Activated B cell treated with CpG ODN at 0.5 μM for 24 hours (primary cell): ENCODE data around the gene TBXAS1. TPM values are rescaled to one million over a fixed set of nuclear protein-coding genes. Genes with fewer than 3 reads are reported as not detected.

Source experiments
- ATAC-seq: fragments of 200-7000 bp; cut with Tn5 transposase; one replicate; pipeline ENCODE4 v1.10.0; 2021; ENCODE audit warnings: low read depth, mild to moderate bottlenecking, moderate library complexity
- CTCF ChIA-PET: fragments of 350-600 bp; sonication (Branson Sonifier 250); formaldehyde crosslinking; loops from one replicate; lab custom pipeline; 2021; ENCODE audit warnings: antibody characterized with exemption; lab: Charles Lee
- POLR2A ChIA-PET: fragments of 350-600 bp; sonication (Branson Sonifier 250); formaldehyde crosslinking; loops from one replicate; lab custom pipeline; 2021; ENCODE audit warnings: antibody characterized with exemption; lab: Charles Lee
- DNase-seq: peaks from one replicate; pipeline ENCODE4 v3.0.0; 2022
- H3K27ac Mint-ChIP-seq: one replicate; pipeline ENCODE4 v1.8.0; 2020; ENCODE audit warnings: mixed read lengths
- H3K27me3 Mint-ChIP-seq: one replicate; pipeline ENCODE4 v1.8.0; 2021; ENCODE audit warnings: mixed read lengths
- H3K36me3 Mint-ChIP-seq: one replicate; pipeline ENCODE4 v1.8.0; 2021; ENCODE audit warnings: low read depth, mixed read lengths
- H3K4me1 Mint-ChIP-seq: one replicate; pipeline ENCODE4 v1.8.0; 2021; ENCODE audit warnings: mixed read lengths
- H3K4me3 Mint-ChIP-seq: one replicate; pipeline ENCODE4 v1.8.0; 2020; ENCODE audit warnings: mild to moderate bottlenecking, mixed read lengths
- H3K9me3 Mint-ChIP-seq: one replicate; pipeline ENCODE4 v1.8.0; 2020; ENCODE audit warnings: mixed read lengths
- intact Hi-C: fragments of 100-400 bp; cut with micrococcal nuclease; formaldehyde crosslinking; loops from one replicate; pipeline ENCODE4 v1.15.1; 2024
- total RNA-seq: library from RNA; stranded (reverse); gene quantifications from 2 replicates; pipeline ENCODE4 v1.2.3, GENCODE V29; 2022
- TF ChIP-seq, protein P1 (sequence below): fragments of 200-600 bp; IDR thresholded peaks from one replicate; pipeline ENCODE4 v1.8.0; 2022; ENCODE audit warnings: antibody characterized with exemption, mild to moderate bottlenecking

TBXAS1 gene
- total RNA-seq, 1 donor from 2014 or later = 3.8 TPM

DNA sequence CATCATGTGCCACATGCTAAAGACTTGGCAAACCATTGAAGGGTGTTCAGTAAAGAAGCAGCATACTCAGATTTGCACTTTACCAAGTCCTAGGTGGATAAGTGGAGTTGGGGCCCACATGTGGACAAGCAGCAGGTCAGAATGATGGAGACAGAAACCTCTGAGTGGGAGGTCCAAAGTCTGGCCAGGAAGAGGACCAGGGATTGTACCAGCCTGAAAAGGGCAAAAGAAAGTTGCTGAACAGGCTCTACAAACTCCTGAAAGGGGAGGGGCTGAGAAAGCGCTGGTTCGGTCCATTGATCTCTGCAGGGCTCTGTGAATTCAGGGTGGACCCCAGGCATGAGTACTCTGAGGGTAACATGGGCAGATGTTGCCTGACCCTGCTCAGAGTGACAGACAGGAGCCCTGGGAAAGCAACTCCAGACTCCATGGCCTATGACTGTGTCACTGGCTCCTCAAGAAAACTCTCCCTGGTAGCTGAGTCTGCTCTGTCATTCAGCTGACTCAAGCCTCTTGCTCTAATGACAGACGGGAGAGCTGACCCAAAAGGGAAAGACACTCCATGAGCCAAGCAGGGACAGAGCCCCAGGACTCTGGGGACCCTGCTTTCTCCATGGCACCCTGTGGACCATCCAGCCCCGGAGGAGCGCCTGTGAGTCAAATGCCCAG, 68.5 kb downstream of the TBXAS1 start:
- Mint-ChIP-seq H3K4me1 (peaks cover 53% of the 10 kb centered on the region), H3K9me3 (peaks cover 5% of the 10 kb centered on the region), H3K27ac (no peak overlapping the region), H3K36me3 (peaks cover 3% of the 10 kb centered on the region), H3K27me3 (no peaks in the 10 kb centered on the region), H3K4me3 (no peak overlapping the region)
- TF ChIP-seq, protein P1, sequence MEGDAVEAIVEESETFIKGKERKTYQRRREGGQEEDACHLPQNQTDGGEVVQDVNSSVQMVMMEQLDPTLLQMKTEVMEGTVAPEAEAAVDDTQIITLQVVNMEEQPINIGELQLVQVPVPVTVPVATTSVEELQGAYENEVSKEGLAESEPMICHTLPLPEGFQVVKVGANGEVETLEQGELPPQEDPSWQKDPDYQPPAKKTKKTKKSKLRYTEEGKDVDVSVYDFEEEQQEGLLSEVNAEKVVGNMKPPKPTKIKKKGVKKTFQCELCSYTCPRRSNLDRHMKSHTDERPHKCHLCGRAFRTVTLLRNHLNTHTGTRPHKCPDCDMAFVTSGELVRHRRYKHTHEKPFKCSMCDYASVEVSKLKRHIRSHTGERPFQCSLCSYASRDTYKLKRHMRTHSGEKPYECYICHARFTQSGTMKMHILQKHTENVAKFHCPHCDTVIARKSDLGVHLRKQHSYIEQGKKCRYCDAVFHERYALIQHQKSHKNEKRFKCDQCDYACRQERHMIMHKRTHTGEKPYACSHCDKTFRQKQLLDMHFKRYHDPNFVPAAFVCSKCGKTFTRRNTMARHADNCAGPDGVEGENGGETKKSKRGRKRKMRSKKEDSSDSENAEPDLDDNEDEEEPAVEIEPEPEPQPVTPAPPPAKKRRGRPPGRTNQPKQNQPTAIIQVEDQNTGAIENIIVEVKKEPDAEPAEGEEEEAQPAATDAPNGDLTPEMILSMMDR = no peak
- no peak for ATAC-seq
- CTCF ChIA-PET = no interaction called here
- intact Hi-C loops = no loop called here
- POLR2A ChIA-PET = interaction anchor here (0.6 kb wide), 1 partner anchor 208 kb away, joined by 9 read pairs; no protein-coding TSS in a partner anchor
- no peak for DNase-seq

DNA sequence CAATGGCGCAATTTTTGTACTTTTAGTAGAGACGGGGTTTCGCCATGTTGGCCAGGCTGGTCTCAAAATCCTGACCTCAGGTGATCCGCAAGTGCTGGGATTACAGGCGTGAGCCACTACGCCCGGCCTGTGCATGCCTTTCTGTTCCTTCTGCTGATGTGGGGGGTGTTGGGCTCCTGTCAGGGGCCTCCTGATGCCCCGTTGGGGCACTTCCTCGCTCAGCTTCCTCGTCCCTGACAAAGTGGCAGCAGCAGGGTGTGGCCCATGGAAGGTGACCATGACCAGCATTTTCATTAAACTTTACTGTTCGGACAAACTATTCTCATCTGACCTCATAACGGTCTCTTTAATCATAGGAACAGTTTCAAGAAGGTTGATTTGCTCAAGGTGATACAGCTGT, 69.4 kb downstream of the TBXAS1 start:
- DNase-seq (no peak), ATAC-seq (no peak)
- TF ChIP-seq, protein P1 = no peak
- no peak overlapping the region for H3K4me3 Mint-ChIP-seq
- POLR2A ChIA-PET = interaction anchor here (0.6 kb wide), 1 partner anchor 209 kb away, joined by 9 read pairs; no protein-coding TSS in a partner anchor
- intact Hi-C loops = no loop called here
- CTCF ChIA-PET = no interaction called here
- peaks cover 55% of the 10 kb centered on the region for H3K4me1 Mint-ChIP-seq
- H3K27me3 Mint-ChIP-seq = no peaks in the 10 kb centered on the region
- H3K9me3 Mint-ChIP-seq = peaks cover 11% of the 10 kb centered on the region
- peaks cover 3% of the 10 kb centered on the region for H3K36me3 Mint-ChIP-seq
- no peak overlapping the region for H3K27ac Mint-ChIP-seq

DNA sequence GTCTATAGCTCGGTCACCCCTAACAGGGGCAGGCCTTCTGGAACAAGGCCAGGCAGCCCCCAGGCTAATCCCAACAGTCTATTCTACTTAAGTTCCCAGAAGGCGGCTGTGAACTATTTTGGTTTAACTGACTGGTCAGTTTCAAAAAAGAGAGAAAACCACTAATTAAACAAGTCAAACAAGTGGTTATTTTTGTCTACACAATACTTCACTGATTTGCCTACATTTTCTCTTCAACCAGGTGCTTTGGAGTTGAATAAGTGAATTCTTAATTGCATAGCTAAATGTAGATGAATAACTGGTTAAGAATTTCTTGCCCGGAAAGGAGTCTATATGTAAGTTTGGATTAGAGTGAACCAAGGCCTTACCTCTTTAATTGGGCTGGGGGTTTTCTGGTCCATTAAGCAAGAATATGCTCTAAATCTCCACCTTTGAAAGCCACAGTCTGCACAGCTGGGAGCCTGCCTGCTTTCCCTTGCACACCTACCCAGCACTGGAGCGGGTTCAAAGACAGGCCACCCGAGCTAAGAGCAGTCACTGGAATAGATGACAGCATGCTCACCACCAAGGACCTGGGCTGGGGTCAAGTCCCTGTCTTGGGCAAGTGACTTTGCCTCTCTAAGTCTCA, 70.4 kb downstream of the TBXAS1 start:
- intact Hi-C loops = no loop called here
- Mint-ChIP-seq H3K9me3 (peaks cover 11% of the 10 kb centered on the region), H3K4me3 (no peak overlapping the region), H3K27ac (no peak overlapping the region), H3K27me3 (no peaks in the 10 kb centered on the region), H3K36me3 (peaks cover 3% of the 10 kb centered on the region), H3K4me1 (peaks cover 47% of the 10 kb centered on the region)
- ChIA-PET CTCF (no interaction called here), POLR2A (no interaction called here)
- TF ChIP-seq, protein P1 = no peak
- ATAC-seq (no peak), DNase-seq (no peak)

DNA sequence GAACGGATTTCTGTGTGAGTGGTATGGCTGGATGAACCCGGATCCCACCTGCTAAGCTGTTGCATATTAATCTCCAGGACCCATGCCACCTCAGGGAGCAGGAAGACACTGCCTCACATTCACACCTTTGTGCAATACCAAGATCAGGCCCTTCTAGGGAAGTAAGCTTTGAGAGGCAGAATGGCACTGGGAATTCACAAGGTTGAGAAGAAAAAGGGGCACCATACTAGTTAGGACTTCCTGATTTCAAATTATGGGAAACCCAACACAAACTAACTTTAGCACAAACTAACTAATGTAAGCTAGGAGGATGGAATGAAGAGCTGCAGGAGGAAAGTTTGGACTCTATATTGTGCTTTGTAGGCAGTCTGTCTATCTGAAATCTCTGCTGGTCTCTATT, 71.3 kb downstream of the TBXAS1 start:
- intact Hi-C loops = loop anchor here (2.0 kb wide), 1 partner anchor 16 kb away; no protein-coding TSS in a partner anchor
- no peak for ATAC-seq
- CTCF ChIA-PET = interaction anchor here (1.0 to 1.3 kb wide), 3 partner anchors 16 to 253 kb away, joined by 3 read pairs; no protein-coding TSS in a partner anchor
- H3K36me3 Mint-ChIP-seq = peaks cover 3% of the 10 kb centered on the region
- TF ChIP-seq, protein P1 = no peak
- POLR2A ChIA-PET = interaction anchor here (1.1 to 2.4 kb wide), 2 partner anchors 16 to 161 kb away, joined by 3 to 15 read pairs; no protein-coding TSS in a partner anchor
- H3K27me3 Mint-ChIP-seq = no peaks in the 10 kb centered on the region
- H3K27ac Mint-ChIP-seq = no peak overlapping the region
- DNase-seq = no peak
- H3K4me3 Mint-ChIP-seq = no peak overlapping the region
- H3K4me1 Mint-ChIP-seq = peaks cover 47% of the 10 kb centered on the region
- H3K9me3 Mint-ChIP-seq = peaks cover 11% of the 10 kb centered on the region
